Astrocyte of the spinal cord (primary cell): ENCODE results near the gene C1orf198.

Experiments
- DNase-seq: peaks from one replicate; pipeline ENCODE4 v3.0.0; 2011; ENCODE audit warnings: low read depth, low spot score
- H3K4me3 ChIP-seq: 2 replicates; pipeline ENCODE4 v1.5.1; 2011; ENCODE audit warnings: low read depth, mild to moderate bottlenecking, low read length, moderate library complexity
- in situ Hi-C: cut with HindIII; loops from 2 replicates; pipeline ENCODE4 v1.10.0; 2017; ENCODE audit warnings: low sequenced_read_pairs
- TF ChIP-seq, protein P1 (sequence below): IDR thresholded peaks from 2 replicates; pipeline ENCODE4 v1.5.1; 2012; ENCODE audit warnings: low read depth, mild to moderate bottlenecking, low read length, inconsistent platforms

Gene C1orf198

DNA sequence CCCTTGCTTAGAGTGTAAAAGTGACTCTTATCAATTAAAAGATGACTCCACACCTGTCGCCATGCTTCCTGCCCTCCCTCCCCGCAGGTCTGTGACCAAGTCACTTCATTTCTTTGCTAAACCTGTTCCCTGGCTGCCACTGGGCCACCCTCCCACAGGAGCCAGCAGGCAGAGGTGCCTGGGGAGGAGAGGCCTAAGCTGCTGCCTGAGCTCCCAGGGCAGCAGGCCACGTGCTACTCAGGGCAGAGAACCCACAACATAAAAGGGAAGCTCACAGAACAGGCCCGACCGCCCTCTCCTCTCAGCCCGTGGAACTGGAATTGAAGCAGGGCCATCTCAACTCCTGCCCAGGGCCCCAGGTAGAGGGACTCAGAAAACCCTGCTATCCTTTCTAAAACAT lies 4.9 kb downstream of the C1orf198 start:
- in situ Hi-C loops = no loop called here
- no peak overlapping the region for H3K4me3 ChIP-seq
- TF ChIP-seq, protein P1, sequence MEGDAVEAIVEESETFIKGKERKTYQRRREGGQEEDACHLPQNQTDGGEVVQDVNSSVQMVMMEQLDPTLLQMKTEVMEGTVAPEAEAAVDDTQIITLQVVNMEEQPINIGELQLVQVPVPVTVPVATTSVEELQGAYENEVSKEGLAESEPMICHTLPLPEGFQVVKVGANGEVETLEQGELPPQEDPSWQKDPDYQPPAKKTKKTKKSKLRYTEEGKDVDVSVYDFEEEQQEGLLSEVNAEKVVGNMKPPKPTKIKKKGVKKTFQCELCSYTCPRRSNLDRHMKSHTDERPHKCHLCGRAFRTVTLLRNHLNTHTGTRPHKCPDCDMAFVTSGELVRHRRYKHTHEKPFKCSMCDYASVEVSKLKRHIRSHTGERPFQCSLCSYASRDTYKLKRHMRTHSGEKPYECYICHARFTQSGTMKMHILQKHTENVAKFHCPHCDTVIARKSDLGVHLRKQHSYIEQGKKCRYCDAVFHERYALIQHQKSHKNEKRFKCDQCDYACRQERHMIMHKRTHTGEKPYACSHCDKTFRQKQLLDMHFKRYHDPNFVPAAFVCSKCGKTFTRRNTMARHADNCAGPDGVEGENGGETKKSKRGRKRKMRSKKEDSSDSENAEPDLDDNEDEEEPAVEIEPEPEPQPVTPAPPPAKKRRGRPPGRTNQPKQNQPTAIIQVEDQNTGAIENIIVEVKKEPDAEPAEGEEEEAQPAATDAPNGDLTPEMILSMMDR = no peak
- no peak for DNase-seq

DNA sequence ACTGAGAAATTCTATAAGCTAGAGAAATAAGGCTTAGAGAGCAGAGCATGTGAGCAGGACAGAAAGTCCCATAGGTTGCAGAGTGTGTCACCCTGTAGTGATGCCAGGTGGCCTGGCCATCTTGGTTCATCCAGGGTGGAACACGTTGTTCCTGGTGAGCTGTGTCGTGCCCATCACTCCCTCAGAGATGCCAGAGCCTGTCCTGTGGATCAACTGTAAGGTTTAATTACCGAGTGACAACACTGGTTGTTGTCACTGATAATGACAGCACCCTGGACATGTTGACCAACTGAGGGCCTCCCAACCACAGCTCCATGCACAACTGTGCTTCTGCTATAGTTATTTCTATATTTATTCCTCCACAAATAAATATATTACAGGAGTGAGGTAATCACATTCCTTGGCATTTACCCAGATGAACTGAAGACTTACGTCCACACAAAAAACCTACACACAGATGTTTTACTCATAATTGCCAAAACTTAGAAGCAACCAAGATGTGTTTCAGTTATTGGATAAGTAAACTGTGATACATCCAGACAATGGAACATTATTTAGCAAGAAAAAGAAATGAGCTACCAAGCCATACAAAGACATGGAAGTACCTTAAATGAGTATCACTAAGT lies 6.2 kb downstream of the C1orf198 start:
- TF ChIP-seq, protein P1 = no peak
- no peak overlapping the region for H3K4me3 ChIP-seq
- peak; percentile 86 for DNase-seq
- in situ Hi-C loops = no loop called here

DNA sequence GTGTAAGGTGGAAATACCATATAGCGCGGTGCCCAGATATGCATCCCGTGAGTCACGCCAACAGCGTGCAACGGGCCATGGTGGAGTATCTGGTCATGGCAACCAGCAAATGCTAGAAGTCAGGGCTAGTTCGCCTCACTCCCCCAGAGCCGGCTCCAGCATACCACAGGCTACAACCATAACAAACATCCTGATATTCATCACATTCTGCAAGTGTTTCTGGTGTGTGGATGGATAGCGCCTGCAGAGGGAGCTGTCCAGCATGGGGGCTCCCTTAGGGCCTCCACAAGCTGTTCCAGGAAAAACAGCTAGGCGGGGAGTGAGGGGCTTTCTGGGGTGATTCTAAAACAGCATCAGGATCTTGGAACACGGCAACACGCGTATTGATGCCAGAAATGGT lies 6.8 kb downstream of the C1orf198 start:
- TF ChIP-seq, protein P1 = peak; percentile 18
- in situ Hi-C loops = no loop called here
- H3K4me3 ChIP-seq = no peak overlapping the region
- DNase-seq = no peak

DNA sequence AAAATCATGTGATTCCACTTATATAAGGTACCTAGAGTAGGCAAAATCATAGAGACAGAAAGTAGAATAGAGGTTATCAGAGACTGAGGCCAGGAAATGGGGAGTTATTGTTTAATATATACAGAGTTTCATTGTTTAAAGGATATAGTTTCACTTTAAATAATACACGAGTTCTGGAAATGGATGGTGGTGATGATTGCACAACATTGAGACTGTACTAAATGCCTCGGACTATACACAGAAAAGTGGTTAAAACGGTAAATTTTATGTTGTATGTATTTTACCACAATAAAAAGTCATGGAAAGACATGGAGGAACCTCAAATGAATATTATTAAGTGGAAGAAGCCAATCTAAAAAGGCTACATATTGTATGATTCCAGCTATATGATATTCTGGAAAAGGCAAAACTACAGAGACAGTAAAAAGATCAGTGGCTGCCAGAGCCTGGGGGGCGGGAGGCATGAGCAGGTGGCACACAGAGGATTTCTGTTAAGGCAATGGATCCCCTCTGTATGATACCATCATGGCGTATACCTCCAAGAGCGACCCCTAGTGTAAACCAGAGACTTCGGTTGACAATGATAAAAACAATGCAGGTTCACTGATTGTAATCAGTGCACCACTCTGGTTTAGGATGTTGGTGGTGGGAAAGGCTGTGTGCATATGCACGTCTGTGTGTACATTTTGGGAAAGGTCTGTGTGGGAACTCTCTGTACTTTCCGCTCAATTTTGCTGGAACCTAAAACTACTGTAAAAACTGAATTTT lies 7.5 kb downstream of the C1orf198 start:
- no peak for DNase-seq
- in situ Hi-C loops = no loop called here
- no peak overlapping the region for H3K4me3 ChIP-seq
- TF ChIP-seq, protein P1 = no peak

DNA sequence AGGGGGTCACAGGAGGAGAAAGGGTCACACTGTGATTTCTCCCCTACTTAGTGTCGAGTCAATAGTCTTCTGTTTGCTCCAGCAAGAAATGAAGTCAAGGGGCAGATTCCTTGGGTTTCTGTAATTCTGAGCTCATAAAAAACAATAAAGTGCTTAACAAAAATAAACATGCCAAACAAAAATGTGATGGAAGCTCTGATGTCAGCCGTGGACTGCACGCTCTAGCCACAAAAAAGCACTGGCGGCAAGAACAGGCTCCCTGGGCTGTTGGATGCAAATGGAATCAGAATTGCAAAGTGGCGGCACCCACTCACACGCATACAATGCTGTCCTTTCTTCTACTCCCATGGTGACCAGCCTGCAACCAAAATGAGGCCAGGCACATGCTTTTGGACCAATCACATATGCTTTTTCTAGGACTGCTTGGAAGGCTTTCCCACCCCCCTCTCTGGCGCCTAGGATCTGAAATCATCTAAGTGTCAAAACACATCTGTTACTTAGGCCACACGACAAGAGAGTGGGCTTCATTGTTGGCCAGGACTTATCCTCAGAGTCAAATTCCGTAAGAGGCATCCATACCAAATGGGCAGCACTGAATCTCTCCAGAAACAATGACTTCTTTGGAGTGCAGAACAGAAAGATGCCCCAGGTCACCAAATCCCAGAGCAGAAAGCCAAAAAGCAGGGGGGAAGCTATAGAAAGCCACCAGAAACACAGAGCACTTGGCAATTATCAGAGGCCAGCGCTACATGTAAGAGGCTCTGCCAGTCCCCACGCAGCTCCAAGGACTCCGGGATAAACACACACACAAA lies 9.2 kb downstream of the C1orf198 start:
- in situ Hi-C loops = no loop called here
- no peak overlapping the region for H3K4me3 ChIP-seq
- DNase-seq = peak; percentile 89
- TF ChIP-seq, protein P1 = no peak

DNA sequence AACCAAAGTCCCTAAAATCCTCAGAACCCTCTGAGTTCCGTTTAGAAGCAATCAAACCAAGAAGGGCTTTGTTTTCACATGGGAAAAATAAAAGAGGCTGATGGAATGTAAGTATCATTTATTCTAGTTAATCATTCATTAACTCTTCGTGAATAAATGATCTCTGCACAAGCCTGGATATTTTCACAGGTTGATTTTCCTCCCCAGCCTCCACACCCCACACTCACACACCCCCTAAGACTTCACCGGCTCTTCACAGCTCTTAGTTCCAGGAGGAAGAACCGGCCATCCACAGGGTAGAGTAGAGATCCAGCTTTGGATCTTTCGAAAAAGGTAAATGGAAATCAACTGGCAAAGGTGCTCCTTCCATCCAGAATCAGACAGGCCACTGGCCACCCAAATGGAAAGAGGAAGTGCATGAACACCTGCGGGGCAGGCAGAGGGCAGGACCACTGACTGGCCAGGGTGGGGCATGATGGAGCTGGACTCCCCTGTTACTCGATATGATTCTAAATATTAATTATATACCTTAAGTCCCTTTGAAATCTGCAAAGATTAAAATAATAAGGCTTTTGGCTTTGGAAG lies 10.0 kb downstream of the C1orf198 start:
- TF ChIP-seq, protein P1 = no peak
- DNase-seq = no peak
- in situ Hi-C loops = no loop called here
- H3K4me3 ChIP-seq = no peak overlapping the region
